Measurements from ENCODE around the gene ZFHX3. TPM values are rescaled to one million over a fixed set of nuclear protein-coding genes. Genes with fewer than 3 reads are reported as not detected.

The ZFHX3 gene
- total and polyA plus RNA-seq, 3 donors from 2014 or later = 3.3 to 19.9 (median 15.7) TPM

DNA sequence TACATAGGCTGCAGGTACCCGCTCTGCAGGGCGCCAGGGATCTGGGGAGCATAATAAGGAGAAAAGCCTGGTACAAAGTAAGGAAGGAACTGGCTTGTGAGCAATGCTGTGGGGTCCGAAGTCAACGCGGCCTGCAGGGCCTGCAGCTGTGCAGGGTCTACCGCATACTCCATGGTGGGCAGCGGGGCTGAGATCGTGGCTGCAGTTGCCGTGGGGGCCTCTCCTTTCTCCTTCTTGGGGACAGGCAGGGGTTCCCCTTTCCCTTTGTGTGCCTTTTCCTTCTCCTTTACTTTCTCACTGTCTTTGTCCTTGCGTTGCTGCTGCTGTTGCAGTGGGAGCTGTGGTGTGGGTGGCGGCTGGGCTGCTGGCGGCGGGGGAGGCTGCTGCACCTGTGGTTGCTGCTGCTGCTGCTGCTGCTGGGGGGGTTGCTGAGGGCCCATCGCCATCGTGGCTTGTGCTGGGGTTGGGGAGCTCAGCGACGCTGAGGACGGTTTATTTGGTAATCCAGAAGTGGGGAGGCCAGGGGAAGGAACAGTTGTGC is 259.6 kb downstream of the ZFHX3 start:
- 78 to 81% methylated on average over 15 to 18 of the region's 18 CpGs for WGBS, 2 donors
- Histone ChIP-seq H3K27ac (peak overlapping the region in 1 of 2 donors; percentile 81), H3K27me3 (no peaks in the 10 kb centered on the region), H3K4me1 (peaks cover 14% of the 10 kb centered on the region), H3K4me3 (peak overlapping the region in 1 of 2 donors; percentile 45), H3K9me3 (no peaks in the 10 kb centered on the region), H3K36me3 (ENCODE audit: low read depth, missing control alignments) (no peaks in the 10 kb centered on the region)
- no peak for DNase-seq
- intact Hi-C loops (cut with DNase I; ENCODE audit: low total_unique reads) = no loop called here
- TF ChIP-seq POLR2A (IDR thresholded peaks at IDR 0.05) = no peak
- TF ChIP-seq, protein P1, sequence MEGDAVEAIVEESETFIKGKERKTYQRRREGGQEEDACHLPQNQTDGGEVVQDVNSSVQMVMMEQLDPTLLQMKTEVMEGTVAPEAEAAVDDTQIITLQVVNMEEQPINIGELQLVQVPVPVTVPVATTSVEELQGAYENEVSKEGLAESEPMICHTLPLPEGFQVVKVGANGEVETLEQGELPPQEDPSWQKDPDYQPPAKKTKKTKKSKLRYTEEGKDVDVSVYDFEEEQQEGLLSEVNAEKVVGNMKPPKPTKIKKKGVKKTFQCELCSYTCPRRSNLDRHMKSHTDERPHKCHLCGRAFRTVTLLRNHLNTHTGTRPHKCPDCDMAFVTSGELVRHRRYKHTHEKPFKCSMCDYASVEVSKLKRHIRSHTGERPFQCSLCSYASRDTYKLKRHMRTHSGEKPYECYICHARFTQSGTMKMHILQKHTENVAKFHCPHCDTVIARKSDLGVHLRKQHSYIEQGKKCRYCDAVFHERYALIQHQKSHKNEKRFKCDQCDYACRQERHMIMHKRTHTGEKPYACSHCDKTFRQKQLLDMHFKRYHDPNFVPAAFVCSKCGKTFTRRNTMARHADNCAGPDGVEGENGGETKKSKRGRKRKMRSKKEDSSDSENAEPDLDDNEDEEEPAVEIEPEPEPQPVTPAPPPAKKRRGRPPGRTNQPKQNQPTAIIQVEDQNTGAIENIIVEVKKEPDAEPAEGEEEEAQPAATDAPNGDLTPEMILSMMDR (IDR thresholded peaks at IDR 0.05) = no peak

DNA sequence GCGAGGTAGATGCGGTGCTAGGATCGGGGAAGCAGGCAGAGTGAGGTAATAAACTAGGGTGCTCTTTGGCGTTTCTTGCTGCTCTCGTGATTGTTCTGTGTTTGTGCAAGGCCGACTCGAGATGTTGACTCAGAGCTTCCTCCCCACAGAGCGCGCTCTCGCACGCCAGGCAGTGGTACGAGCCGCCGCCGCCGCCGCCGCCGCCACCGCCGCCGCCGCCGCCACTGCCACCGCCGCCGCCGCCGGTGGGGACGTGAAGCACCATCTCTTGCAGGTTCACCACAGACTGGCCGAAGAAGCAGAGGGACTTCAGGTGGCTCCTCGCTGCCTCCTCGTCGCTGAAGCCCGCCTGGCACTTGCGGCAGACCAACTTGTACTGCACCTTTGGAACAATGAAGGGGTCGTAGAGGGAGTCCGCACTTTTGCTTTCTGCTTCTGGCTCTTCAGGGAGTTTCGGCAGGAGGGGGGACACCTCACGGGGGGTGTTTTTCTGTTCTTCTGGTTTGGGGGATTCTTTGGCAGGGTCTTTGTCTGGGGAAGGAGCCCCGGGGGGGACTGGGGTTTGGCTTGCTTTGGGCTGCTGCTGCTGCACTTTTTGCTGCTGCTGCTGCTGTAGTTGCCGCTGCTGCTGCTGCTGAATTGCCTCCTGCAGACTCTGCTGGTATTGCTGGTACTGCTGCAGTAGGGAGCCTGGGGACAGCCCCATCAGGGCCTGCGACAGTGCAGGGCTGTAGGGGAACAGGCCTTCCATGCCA is 260.2 kb downstream of the ZFHX3 start:
- H3K36me3 ChIP-seq (ENCODE audit: low read depth, missing control alignments) = no peaks in the 10 kb centered on the region
- intact Hi-C loops (cut with DNase I; ENCODE audit: low total_unique reads) = no loop called here

DNA sequence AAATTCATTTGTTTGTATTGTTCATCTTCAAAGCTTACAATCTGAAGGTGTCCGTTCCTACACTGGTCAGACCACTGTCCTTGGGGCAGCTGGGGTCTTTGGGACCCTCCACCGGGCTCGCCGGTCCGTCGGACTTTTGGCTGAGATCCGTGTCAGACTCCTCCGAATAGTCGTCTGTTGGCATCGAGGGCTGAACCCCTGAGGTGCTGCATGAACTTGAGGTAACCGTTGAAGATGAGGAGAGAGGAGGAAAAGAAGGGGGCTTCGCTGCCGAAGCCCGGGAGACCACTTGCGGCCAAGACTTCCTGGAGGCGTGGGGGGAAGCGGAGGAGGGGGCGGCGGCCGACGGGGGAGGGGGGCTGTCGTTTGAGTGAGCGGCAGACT is 260.8 kb downstream of the ZFHX3 start:
- H3K4me3 ChIP-seq = peak overlapping the region; percentile 45 to 51
- intact Hi-C loops (cut with DNase I; ENCODE audit: low total_unique reads) = no loop called here
- H3K4me1 ChIP-seq = peaks cover 14% of the 10 kb centered on the region
- TF ChIP-seq POLR2A (IDR thresholded peaks at IDR 0.05) = no peak
- TF ChIP-seq, protein P1 (IDR thresholded peaks at IDR 0.05) = no peak
- H3K9me3 ChIP-seq = no peaks in the 10 kb centered on the region
- H3K27me3 ChIP-seq = no peaks in the 10 kb centered on the region
- DNase-seq = peak; percentile 32
- peak overlapping the region; percentile 53 to 81 for H3K27ac ChIP-seq
- no peaks in the 10 kb centered on the region for H3K36me3 ChIP-seq (ENCODE audit: low read depth, missing control alignments)
- 17 to 27% methylated on average over 22 to 23 of the region's 23 CpGs for WGBS, 2 donors

More for the DNA sequence above, 260.2 kb downstream of the ZFHX3 start:
- WGBS, 2 donors = 16 to 23% methylated on average over 20 to 43 of the region's 43 CpGs
- H3K27ac ChIP-seq = peak overlapping the region; percentile 53 to 81
- no peaks in the 10 kb centered on the region for H3K27me3 ChIP-seq
- TF ChIP-seq POLR2A (IDR thresholded peaks at IDR 0.05) = no peak
- TF ChIP-seq, protein P1 (IDR thresholded peaks at IDR 0.05) = no peak
- peak; percentile 78 for DNase-seq
- peaks cover 14% of the 10 kb centered on the region for H3K4me1 ChIP-seq
- no peaks in the 10 kb centered on the region for H3K9me3 ChIP-seq
- peak overlapping the region; percentile 45 to 51 for H3K4me3 ChIP-seq

DNA sequence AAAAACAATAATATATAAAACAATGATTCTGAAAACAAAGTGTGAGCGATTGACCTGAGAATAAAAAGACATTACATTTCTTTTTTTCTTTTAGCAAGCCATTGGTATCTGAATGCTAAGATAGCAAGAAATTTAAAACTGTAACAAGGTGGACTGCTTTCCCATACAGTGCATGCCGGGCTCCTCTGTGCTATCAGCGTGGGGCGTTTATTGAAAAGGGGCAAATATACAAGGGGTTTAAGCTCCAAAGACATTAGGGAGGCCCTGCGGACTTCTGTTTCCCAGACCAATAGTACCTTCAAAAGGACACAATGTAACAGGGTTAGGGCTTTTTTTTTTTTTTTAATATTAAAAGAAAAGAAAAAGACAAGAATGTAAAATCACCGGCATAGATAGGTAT is 261.3 kb downstream of the ZFHX3 start:
- Histone ChIP-seq H3K36me3 (ENCODE audit: low read depth, missing control alignments) (no peaks in the 10 kb centered on the region), H3K4me3 (peak overlapping the region in 1 of 2 donors; percentile 45), H3K27ac (peak overlapping the region; percentile 53 to 81), H3K27me3 (no peaks in the 10 kb centered on the region), H3K4me1 (peaks cover 14% of the 10 kb centered on the region), H3K9me3 (no peaks in the 10 kb centered on the region)
- intact Hi-C loops (cut with DNase I; ENCODE audit: low total_unique reads) = no loop called here
- no peak for TF ChIP-seq POLR2A (IDR thresholded peaks at IDR 0.05)
- TF ChIP-seq, protein P1 (IDR thresholded peaks at IDR 0.05) = no peak
- peak; percentile 40 for DNase-seq
- 36 to 46% methylated on average over 6 of the region's 6 CpGs for WGBS, 2 donors

Measured in testis (tissue), 3 donors.